A549 (cell line): ENCODE measurements around the gene THADA. TPM values are rescaled to one million over a fixed set of nuclear protein-coding genes. Genes with fewer than 3 reads are reported as not detected.

Source experiments
- ATAC-seq, 2 experiments: fragments of 200-7000 bp in 1 of 2; fragments of >200 bp in 1 of 2; cut with Nextera tagmentation in 1 of 2; cut with Tn5 transposase in 1 of 2; 3 replicates each; pipeline versions ENCODE4 v1.8.0 to v1.9.1; 2018 to 2020; ENCODE audit warnings: mild to moderate bottlenecking in 1 of 2, moderate library complexity in 1 of 2
- CTCF ChIA-PET: fragments of 300-600 bp; sonication (Branson Sonifier 250); formaldehyde crosslinking; extraction: SDS; loops from one replicate; lab custom pipeline; 2021; ENCODE audit warnings: antibody characterized with exemption, inconsistent platforms; lab: Yijun Ruan, JAX
- POLR2A ChIA-PET: fragments of 350-600 bp; formaldehyde crosslinking; extraction: SDS; loops from one replicate; lab custom pipeline; 2021; ENCODE audit warnings: antibody characterized with exemption, inconsistent platforms; lab: Yijun Ruan, JAX
- DNase-seq, 2 experiments: peaks; one replicate each; pipeline versions ENCODE4 v3.0.0 to v3.0.0-alpha.2; 2011 to 2016; ENCODE audit warnings: low read depth in 1 of 2, low spot score in 1 of 2
- FAIRE-seq: peaks from 2 replicates; lab custom pipeline; 2011; peaks lifted over from hg19 to GRCh38; lab: Jason Lieb, UNC
- H3K27ac ChIP-seq, 2 experiments: fragments of >200 bp; sonication (Bioruptor Twin); formaldehyde crosslinking; 3 replicates each; pipeline ENCODE4 v1.5.1; 2016 to 2017
- H3K4me1 ChIP-seq: fragments of >200 bp; sonication (Bioruptor Twin); formaldehyde crosslinking; 3 replicates; pipeline ENCODE4 v1.6.1; 2016
- H3K4me2 ChIP-seq: fragments of >200 bp; sonication (Bioruptor Twin); formaldehyde crosslinking; 3 replicates; pipeline ENCODE4 v1.6.1; 2016
- H3K4me3 ChIP-seq: fragments of >200 bp; sonication (Bioruptor Twin); formaldehyde crosslinking; 3 replicates; pipeline ENCODE4 v1.5.1; 2016
- H3K9me3 ChIP-seq: fragments of >200 bp; sonication (Bioruptor Twin); formaldehyde crosslinking; 3 replicates; pipeline ENCODE4 v1.6.1; 2016
- BHLHE40 ChIP-seq: IDR thresholded peaks from 2 replicates; pipeline ENCODE4 v1.6.1; 2012; ENCODE audit warnings: low read depth, low read length, inconsistent platforms
- CEBPB ChIP-seq, 2 experiments: fragments of >200 bp in 1 of 2; sonication (Bioruptor Twin) in 1 of 2; formaldehyde crosslinking in 1 of 2; IDR thresholded peaks; 2 replicates each; pipeline ENCODE4 v1.6.1; 2012 to 2016
- CTCF ChIP-seq: fragments of >200 bp; sonication (Bioruptor Twin); formaldehyde crosslinking; IDR thresholded peaks from 3 replicates; pipeline ENCODE4 v1.5.1; 2016
- EHMT2 ChIP-seq: fragments of 200-600 bp; sonication (generic); IDR thresholded peaks from 2 replicates; pipeline ENCODE4 v1.6.1; 2016; ENCODE audit warnings: antibody characterized with exemption, low read depth, mild to moderate bottlenecking, moderate library complexity
- EP300 ChIP-seq, 2 experiments: fragments of >200 bp; sonication (Bioruptor Twin); formaldehyde crosslinking; IDR thresholded peaks; 2 replicates in 1 of 2; 3 replicates in 1 of 2; pipeline ENCODE4 v1.6.1; 2016 to 2017
- FOSB ChIP-seq: fragments of 250-450 bp; sonication (Bioruptor Pico); IDR thresholded peaks from 2 replicates; pipeline ENCODE4 v1.5.0; 2020; ENCODE audit warnings: mild to moderate bottlenecking, moderate library complexity
- FOSL2 ChIP-seq, 2 experiments: fragments of 450-650 bp in 1 of 2; fragments of >200 bp in 1 of 2; sonication (Bioruptor Twin) in 1 of 2; formaldehyde crosslinking; IDR thresholded peaks; 2 replicates each; pipeline versions ENCODE4 v1.5.0 to v1.6.1; 2016 to 2020; ENCODE audit warnings: mild to moderate bottlenecking in 1 of 2, moderate library complexity in 1 of 2
- FOXS1 ChIP-seq: fragments of 250-450 bp; sonication (Bioruptor Pico); IDR thresholded peaks from 2 replicates; pipeline ENCODE4 v1.5.0; 2020; ENCODE audit warnings: mild to moderate bottlenecking, moderate library complexity
- HEYL ChIP-seq: fragments of 250-450 bp; sonication (Bioruptor Pico); IDR thresholded peaks from 2 replicates; pipeline ENCODE4 v1.8.0; 2021; ENCODE audit warnings: mild to moderate bottlenecking, moderate library complexity
- JUNB ChIP-seq: fragments of >200 bp; sonication (Bioruptor Twin); formaldehyde crosslinking; IDR thresholded peaks from 2 replicates; pipeline ENCODE4 v1.6.1; 2016
- MAFK ChIP-seq: fragments of 450-650 bp; IDR thresholded peaks from 2 replicates; pipeline ENCODE4 v1.6.1; 2014; ENCODE audit not compliant: partially characterized antibody
- MYC ChIP-seq: IDR thresholded peaks from 2 replicates; pipeline ENCODE4 v1.6.1; 2012; ENCODE audit warnings: mild to moderate bottlenecking, inconsistent platforms, low read length, improper control_type of control experiment, borderline replicate concordance
- RAD21 ChIP-seq, 2 experiments: fragments of >200 bp in 1 of 2; sonication (Bioruptor Twin) in 1 of 2; formaldehyde crosslinking in 1 of 2; IDR thresholded peaks in 1 of 2; conservative IDR thresholded peaks in 1 of 2; 2 replicates in 1 of 2; 3 replicates in 1 of 2; pipeline ENCODE4 v1.6.1; 2012 to 2018; ENCODE audit warnings: inconsistent platforms in 1 of 2
- RCOR1 ChIP-seq: fragments of 150-350 bp; IDR thresholded peaks from 2 replicates; pipeline ENCODE4 v1.6.1; 2014; ENCODE audit warnings: antibody characterized with exemption, low read length, low read depth
- RFX5 ChIP-seq: fragments of 450-650 bp; IDR thresholded peaks from 2 replicates; pipeline ENCODE4 v1.7.1; 2014; ENCODE audit warnings: antibody characterized with exemption, mild to moderate bottlenecking, moderate library complexity
- SREBF2 ChIP-seq: fragments of 450-650 bp; IDR thresholded peaks from 2 replicates; pipeline ENCODE4 v1.6.1; 2014; ENCODE audit warnings: mild to moderate bottlenecking, moderate library complexity
- TFCP2L1 ChIP-seq: fragments of 250-450 bp; sonication (Bioruptor Pico); IDR thresholded peaks from 2 replicates; pipeline ENCODE4 v1.5.0; 2021; ENCODE audit warnings: mild to moderate bottlenecking
- ZNF302 ChIP-seq: fragments of 250-450 bp; sonication (Bioruptor Pico); IDR thresholded peaks from 2 replicates; pipeline ENCODE4 v1.9.0; 2021; ENCODE audit warnings: inconsistent platforms, mild to moderate bottlenecking, moderate library complexity
- ZSCAN20 ChIP-seq: fragments of 250-450 bp; sonication (Bioruptor Pico); IDR thresholded peaks from 2 replicates; pipeline ENCODE4 v1.8.0; 2022; ENCODE audit warnings: mild to moderate bottlenecking, moderate library complexity
- WGBS: methylation state at CpG from one replicate; pipeline ENCODE4 v1.1.6; 2017; ENCODE audit errors: missing lambda C conversion rate; 5-methylcytosine and 5-hydroxymethylcytosine counted together
- polyA plus RNA-seq, 4 experiments: library from polyadenylated mRNA; depleted of rRNA in 3 of 4; stranded (reverse); fragments of >200 nt; fragmentation: RNase III in 1 of 4; extraction: RNeasy Plus Mini Kit Qiagen cat#74134 plus additional on column Dnase treatment in 1 of 4; gene quantifications; 2 replicates in 3 of 4; 3 replicates in 1 of 4; pipeline ENCODE4 v1.2.3, GENCODE V29; 2011 to 2017

THADA gene
- polyA plus RNA-seq, 2 of the 4 experiments (the other 2 are of a cell fraction), result 21.8 to 37.9 TPM

- 88% methylated on average over 3 of the region's 3 CpGs for WGBS
- ChIA-PET POLR2A (no interaction called here), CTCF (interaction anchor here (0.8 kb wide), 1 partner anchor 23 kb away, joined by 3 read pairs; no protein-coding TSS in a partner anchor)
- H3K4me3 ChIP-seq, result no peak overlapping the region
- H3K4me1 ChIP-seq, result peaks cover 87% of the 10 kb centered on the region
- no peaks in the 10 kb centered on the region for H3K9me3 ChIP-seq
- FAIRE-seq, result peak; percentile 7
- TF ChIP-seq EHMT2, result no peak
- TF ChIP-seq MAFK, result peak; percentile 91
- H3K27ac ChIP-seq, result peak overlapping the region in 1 of 2 experiments; percentile 46; a peak in 2 of 6 replicates
- H3K4me2 ChIP-seq, result 0 out of 3 replicates have a peak overlapping the region, but pooled peaks have one; percentile 1
- ATAC-seq, result no peak
- DNase-seq, result no peak
These were observed 134.3 kb downstream of the THADA start for GRCh38 chr2:43461453-43462073.

- Histone ChIP-seq H3K27ac (peak overlapping the region; percentile 58 to 77; a peak in 3 of 6 replicates), H3K4me3 (no peak overlapping the region), H3K4me1 (peaks cover 95% of the 10 kb centered on the region), H3K9me3 (no peaks in the 10 kb centered on the region), H3K4me2 (peak overlapping the region; percentile 1; the same call in 1 of the 3 replicates)
- no peak for DNase-seq
- ATAC-seq, result no peak
- TF ChIP-seq JUNB (no peak), ZSCAN20 (CRISPR knock-in tag) (no peak), HEYL (CRISPR knock-in tag) (no peak), RAD21 (conservative IDR thresholded peaks at IDR 0.05 in 1 of 2, IDR thresholded peaks at IDR 0.05 in 1 of 2) (no peak)
- 86% methylated on average over 4 of the region's 4 CpGs for WGBS
- POLR2A ChIA-PET, result interaction anchor here (0.6 kb wide), 1 partner anchor 234 kb away, joined by 3 read pairs; the partner anchor contains the start of gene ZFP36L2
- CTCF ChIA-PET, result interaction anchor here (0.6 to 1.4 kb wide), 3 partner anchors 24 to 134 kb away, joined by 3 to 7 read pairs (median 3); no protein-coding TSS in a partner anchor
- no peak for FAIRE-seq
These were observed 135.1 kb downstream of the THADA start for GRCh38 chr2:43460611-43461365.

GRCh38 chr2:43460174-43460546, 135.7 kb downstream of the THADA start:
- WGBS, result 92% methylated on average over 1 of the region's 1 CpG
- ATAC-seq (no peak), DNase-seq (no peak), FAIRE-seq (no peak)
- TF ChIP-seq RFX5 (no peak), CEBPB (IDR thresholded peaks at IDR 0.05) (no peak), BHLHE40 (no peak), SREBF2 (no peak), FOSB (no peak), TFCP2L1 (CRISPR knock-in tag) (no peak), JUNB (no peak), RCOR1 (no peak), EP300 (IDR thresholded peaks at IDR 0.05) (no peak), FOXS1 (CRISPR knock-in tag) (no peak), FOSL2 (IDR thresholded peaks at IDR 0.05) (no peak), FOSL2 (CRISPR knock-in tag; IDR thresholded peaks at IDR 0.05) (no peak), CTCF (no peak), ZNF302 (CRISPR knock-in tag) (no peak), RAD21 (conservative IDR thresholded peaks at IDR 0.05 in 1 of 2, IDR thresholded peaks at IDR 0.05 in 1 of 2) (no peak), MYC (no peak)
- CTCF ChIA-PET, result interaction anchor here (0.6 to 1.4 kb wide), 2 partner anchors 25 to 133 kb away, joined by 3 to 7 read pairs; no protein-coding TSS in a partner anchor
- H3K4me1 ChIP-seq, result peaks cover 100% of the 10 kb centered on the region
- peak overlapping the region; percentile 61 for H3K4me2 ChIP-seq
- no peaks in the 10 kb centered on the region for H3K9me3 ChIP-seq
- H3K4me3 ChIP-seq, result no peak overlapping the region
- peak overlapping the region; percentile 58 to 77 for H3K27ac ChIP-seq
- POLR2A ChIA-PET, result interaction anchor here (0.6 kb wide), 1 partner anchor 234 kb away, joined by 3 read pairs; the partner anchor contains the start of gene ZFP36L2
